Ishikawa (cell line): ENCODE results near the gene PDYN.
A peak's percentile ranks its signal among the peaks of the same experiment; 100 is the strongest.

ENCODE experiments used
- CEBPB ChIP-seq: IDR thresholded peaks from 2 replicates; pipeline ENCODE4 v1.6.1; 2012
- CREB1 ChIP-seq: IDR thresholded peaks from 2 replicates; pipeline ENCODE4 v1.6.1; 2012; ENCODE audit warnings: low read depth
- EGR1 ChIP-seq: IDR thresholded peaks from 2 replicates; pipeline ENCODE4 v1.6.1; 2012
- EP300 ChIP-seq: IDR thresholded peaks from 2 replicates; pipeline ENCODE4 v1.6.1; 2012; ENCODE audit warnings: borderline replicate concordance
- FOXM1 ChIP-seq: IDR thresholded peaks from 2 replicates; pipeline ENCODE4 v1.6.1; 2012; ENCODE audit warnings: low read depth, borderline replicate concordance
- MAX ChIP-seq: IDR thresholded peaks from 2 replicates; pipeline ENCODE4 v1.6.1; 2012
- NFIC ChIP-seq: IDR thresholded peaks from 2 replicates; pipeline ENCODE4 v1.6.1; 2012
- RAD21 ChIP-seq: IDR thresholded peaks from 2 replicates; pipeline ENCODE4 v1.6.1; 2012; ENCODE audit warnings: low read depth
- TAF1 ChIP-seq: IDR thresholded peaks from 2 replicates; pipeline ENCODE4 v1.6.1; 2012; ENCODE audit warnings: low read depth, mild to moderate bottlenecking
- TCF12 ChIP-seq: IDR thresholded peaks from 2 replicates; pipeline ENCODE4 v1.6.1; 2012; ENCODE audit warnings: low read depth
- TEAD4 ChIP-seq: IDR thresholded peaks from 2 replicates; pipeline ENCODE4 v1.6.1; 2012
- YY1 ChIP-seq: IDR thresholded peaks from 2 replicates; pipeline ENCODE4 v1.6.1; 2012; ENCODE audit warnings: low read depth
- ZBTB7A ChIP-seq: IDR thresholded peaks from 2 replicates; pipeline ENCODE4 v1.6.1; 2012; ENCODE audit warnings: low read depth
- TF ChIP-seq, protein P1 (sequence below): IDR thresholded peaks from 2 replicates; pipeline ENCODE4 v1.6.1; 2012; ENCODE audit warnings: low read depth, mild to moderate bottlenecking
- TF ChIP-seq, protein P2 (sequence below): IDR thresholded peaks from 2 replicates; pipeline ENCODE4 v1.6.1; 2012

The PDYN gene

DNA sequence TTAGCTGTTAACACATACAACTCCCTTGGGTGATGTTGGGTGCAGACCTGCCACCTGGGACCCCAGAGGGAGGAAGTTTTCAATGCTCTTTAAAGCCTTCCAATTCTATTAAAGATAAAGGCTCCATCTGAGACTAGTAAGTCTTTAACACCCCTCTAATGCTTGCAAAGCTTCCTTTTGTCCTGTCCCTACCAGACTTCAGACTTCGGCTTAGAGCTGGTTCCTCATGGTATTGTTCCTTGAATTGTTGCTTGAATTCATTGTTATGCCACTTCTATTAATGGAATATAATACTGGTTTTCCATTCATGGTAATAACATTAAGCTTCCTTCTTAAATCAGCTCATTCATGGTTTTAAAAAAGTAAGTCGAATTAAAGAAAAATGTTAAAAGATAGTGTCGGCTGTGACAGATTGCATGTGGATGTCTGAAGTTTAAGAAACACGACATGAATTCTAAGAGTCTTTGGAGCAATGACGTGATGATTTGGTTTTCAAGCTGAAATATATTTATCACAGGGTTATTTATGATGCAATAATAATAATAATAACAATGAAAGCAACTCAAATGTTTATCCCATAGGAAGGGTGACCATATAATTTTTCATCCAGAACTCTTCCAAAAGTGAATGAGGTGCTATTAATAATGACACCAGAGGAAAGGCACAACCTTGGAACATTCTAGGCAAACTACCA is 21.8 kb downstream of the PDYN start:
- TF ChIP-seq, protein P1, sequence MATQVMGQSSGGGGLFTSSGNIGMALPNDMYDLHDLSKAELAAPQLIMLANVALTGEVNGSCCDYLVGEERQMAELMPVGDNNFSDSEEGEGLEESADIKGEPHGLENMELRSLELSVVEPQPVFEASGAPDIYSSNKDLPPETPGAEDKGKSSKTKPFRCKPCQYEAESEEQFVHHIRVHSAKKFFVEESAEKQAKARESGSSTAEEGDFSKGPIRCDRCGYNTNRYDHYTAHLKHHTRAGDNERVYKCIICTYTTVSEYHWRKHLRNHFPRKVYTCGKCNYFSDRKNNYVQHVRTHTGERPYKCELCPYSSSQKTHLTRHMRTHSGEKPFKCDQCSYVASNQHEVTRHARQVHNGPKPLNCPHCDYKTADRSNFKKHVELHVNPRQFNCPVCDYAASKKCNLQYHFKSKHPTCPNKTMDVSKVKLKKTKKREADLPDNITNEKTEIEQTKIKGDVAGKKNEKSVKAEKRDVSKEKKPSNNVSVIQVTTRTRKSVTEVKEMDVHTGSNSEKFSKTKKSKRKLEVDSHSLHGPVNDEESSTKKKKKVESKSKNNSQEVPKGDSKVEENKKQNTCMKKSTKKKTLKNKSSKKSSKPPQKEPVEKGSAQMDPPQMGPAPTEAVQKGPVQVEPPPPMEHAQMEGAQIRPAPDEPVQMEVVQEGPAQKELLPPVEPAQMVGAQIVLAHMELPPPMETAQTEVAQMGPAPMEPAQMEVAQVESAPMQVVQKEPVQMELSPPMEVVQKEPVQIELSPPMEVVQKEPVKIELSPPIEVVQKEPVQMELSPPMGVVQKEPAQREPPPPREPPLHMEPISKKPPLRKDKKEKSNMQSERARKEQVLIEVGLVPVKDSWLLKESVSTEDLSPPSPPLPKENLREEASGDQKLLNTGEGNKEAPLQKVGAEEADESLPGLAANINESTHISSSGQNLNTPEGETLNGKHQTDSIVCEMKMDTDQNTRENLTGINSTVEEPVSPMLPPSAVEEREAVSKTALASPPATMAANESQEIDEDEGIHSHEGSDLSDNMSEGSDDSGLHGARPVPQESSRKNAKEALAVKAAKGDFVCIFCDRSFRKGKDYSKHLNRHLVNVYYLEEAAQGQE: no peak
- TF ChIP-seq MAX (no peak), EGR1 (no peak), EP300 (no peak), CEBPB (no peak), CREB1 (no peak), ZBTB7A (no peak), RAD21 (no peak), YY1 (no peak), FOXM1 (no peak)
- TF ChIP-seq, protein P2, sequence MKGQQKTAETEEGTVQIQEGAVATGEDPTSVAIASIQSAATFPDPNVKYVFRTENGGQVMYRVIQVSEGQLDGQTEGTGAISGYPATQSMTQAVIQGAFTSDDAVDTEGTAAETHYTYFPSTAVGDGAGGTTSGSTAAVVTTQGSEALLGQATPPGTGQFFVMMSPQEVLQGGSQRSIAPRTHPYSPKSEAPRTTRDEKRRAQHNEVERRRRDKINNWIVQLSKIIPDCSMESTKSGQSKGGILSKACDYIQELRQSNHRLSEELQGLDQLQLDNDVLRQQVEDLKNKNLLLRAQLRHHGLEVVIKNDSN: no peak

GRCh38 chr20:1968964-1969363 is 24.9 kb downstream of the PDYN start:
- TF ChIP-seq FOXM1: no peak
- TF ChIP-seq TCF12: no peak
- no peak for TF ChIP-seq MAX
- TF ChIP-seq RAD21: no peak
- no peak for TF ChIP-seq EP300
- TF ChIP-seq, protein P1: no peak
- TF ChIP-seq EGR1: no peak
- TF ChIP-seq TEAD4: no peak
- no peak for TF ChIP-seq NFIC
- TF ChIP-seq TAF1: no peak
- TF ChIP-seq CEBPB: no peak
- no peak for TF ChIP-seq CREB1

DNA sequence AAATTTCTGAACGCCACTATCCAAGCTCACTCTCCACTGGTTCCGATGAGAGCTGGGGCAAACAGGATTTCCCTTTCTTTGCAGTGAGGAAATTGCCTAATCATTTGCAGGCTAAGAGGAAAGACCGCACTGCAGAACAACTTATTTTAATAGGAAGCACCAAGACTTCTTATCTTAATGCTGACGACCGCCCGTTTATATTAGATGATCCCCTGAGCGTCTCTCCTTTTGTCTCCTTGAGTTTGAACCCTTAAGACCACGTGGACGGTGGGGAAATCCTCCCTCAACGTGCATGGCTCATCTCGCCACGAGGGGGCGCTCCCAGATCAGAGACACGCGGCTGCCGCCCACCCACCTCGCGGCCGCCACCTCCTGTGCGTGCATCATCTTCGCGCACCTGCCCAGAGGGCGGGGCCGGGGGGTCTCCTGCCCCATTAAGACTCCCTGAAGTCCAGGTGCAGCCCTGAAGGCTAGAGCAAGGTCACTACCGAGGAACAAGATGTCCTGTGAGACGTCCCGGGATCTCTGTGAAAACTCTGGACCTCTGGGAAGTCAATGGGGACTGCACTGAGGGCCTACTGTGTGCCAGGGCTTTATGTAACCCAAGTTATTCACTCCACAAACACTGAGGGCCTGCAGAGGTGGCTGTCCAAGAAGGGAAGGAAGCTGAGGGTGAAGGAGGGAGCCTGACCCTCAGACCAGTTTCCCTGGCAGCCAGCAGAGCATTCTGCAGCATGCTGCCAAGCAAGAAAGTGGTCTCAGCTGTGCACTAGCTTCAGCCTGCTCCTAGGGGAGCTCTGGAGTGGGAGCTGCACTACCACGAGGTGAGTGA is 28.1 kb downstream of the PDYN start:
- no peak for TF ChIP-seq TCF12
- TF ChIP-seq EGR1: peak; percentile 28; the same call in 1 of the 2 replicates
- TF ChIP-seq ZBTB7A: no peak
- peak; percentile 78 for TF ChIP-seq MAX
- no peak for TF ChIP-seq FOXM1
- TF ChIP-seq, protein P2: peak; percentile 74
- TF ChIP-seq NFIC: no peak
- TF ChIP-seq, protein P1: no peak
- no peak for TF ChIP-seq EP300
- no peak for TF ChIP-seq TAF1
- peak; percentile 83 for TF ChIP-seq RAD21
- TF ChIP-seq CEBPB: 0 out of 2 replicates have a peak, but pooled peaks have one; percentile 1
- TF ChIP-seq TEAD4: no peak
- TF ChIP-seq YY1: no peak
- TF ChIP-seq CREB1: no peak
